ENCODE measurements around the gene OSBPL9.

OSBPL9 gene

GRCh38 chr1:51726051-51726450, 109.2 kb downstream of the OSBPL9 start:
- Histone ChIP-seq H3K9me2 (ENCODE audit: low read depth, low read length) (no peaks in the 10 kb centered on the region), H3K9ac (ENCODE audit: low read length) (no peak overlapping the region), H2AFZ (ENCODE audit: low read length) (no peak overlapping the region), H3K79me2 (ENCODE audit: insufficient read depth, low read length) (peaks cover 11% of the 10 kb centered on the region), H3K9me3 (ENCODE audit: low read length) (no peaks in the 10 kb centered on the region), H3K27ac (ENCODE audit: low read depth, low read length, poor library complexity, severe bottlenecking) (no peak overlapping the region), H3K4me3 (ENCODE audit: low read depth, low read length, poor library complexity, severe bottlenecking) (no peak overlapping the region), H3K4me1 (ENCODE audit: insufficient read depth, low read length, severe bottlenecking) (peaks cover 26% of the 10 kb centered on the region), H3K27me3 (ENCODE audit: insufficient read depth, low read length) (no peaks in the 10 kb centered on the region), H3F3A (ENCODE audit: insufficient read depth, low read length) (no peaks in the 10 kb centered on the region), H4K20me1 (ENCODE audit: insufficient read depth, low read length) (no peaks in the 10 kb centered on the region), H3K4me2 (ENCODE audit: low read length) (no peak overlapping the region), H3K36me3 (ENCODE audit: insufficient read depth, low read length) (no peaks in the 10 kb centered on the region)
- TF ChIP-seq CTCF (IDR thresholded peaks at IDR 0.05; ENCODE audit: low read length) (no peak), EZH2 (IDR thresholded peaks at IDR 0.05; ENCODE audit: borderline replicate concordance, low read length) (no peak)

DNA sequence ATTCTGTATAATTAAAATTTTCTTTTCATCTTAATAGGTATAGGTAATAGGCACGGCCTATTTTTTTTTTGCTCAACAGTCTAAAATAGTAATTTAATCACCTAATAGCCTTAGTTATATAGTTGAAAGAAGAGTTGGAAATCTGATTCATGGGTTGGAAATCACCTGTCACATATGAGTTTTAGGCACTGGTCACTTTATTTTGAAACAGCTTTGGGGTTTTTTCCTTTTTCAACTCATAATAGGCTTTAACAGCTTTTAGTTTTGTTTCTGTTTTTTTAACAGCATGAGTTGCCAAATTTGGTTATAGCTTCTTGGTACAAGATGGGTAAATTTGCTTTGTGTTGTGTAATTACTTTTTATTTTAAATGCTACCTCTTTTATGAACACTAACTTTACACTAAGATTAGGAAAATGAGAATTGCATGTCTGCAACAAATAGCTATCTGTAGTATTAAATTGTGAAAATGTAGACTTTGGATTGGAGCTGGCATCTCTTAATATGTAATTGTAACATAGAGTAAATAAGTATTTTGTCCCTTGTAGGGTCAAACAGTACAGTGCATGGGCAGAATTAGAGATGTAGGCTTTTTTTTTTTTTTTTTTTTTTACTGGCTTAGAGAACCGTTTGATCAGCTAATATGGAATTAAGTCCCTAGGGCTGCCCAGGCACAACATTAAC, 109.8 kb downstream of the OSBPL9 start:
- peaks cover 13% of the 10 kb centered on the region for H3K79me2 ChIP-seq (ENCODE audit: insufficient read depth, low read length)
- no peak overlapping the region for H3K27ac ChIP-seq (ENCODE audit: low read depth, low read length, poor library complexity, severe bottlenecking)
- no peaks in the 10 kb centered on the region for H3K36me3 ChIP-seq (ENCODE audit: insufficient read depth, low read length)
- no peak overlapping the region for H3K4me3 ChIP-seq (ENCODE audit: low read depth, low read length, poor library complexity, severe bottlenecking)
- peaks cover 33% of the 10 kb centered on the region for H3K4me1 ChIP-seq (ENCODE audit: insufficient read depth, low read length, severe bottlenecking)
- no peaks in the 10 kb centered on the region for H3K9me2 ChIP-seq (ENCODE audit: low read depth, low read length)
- no peak overlapping the region for H3K4me2 ChIP-seq (ENCODE audit: low read length)
- no peaks in the 10 kb centered on the region for H3F3A ChIP-seq (ENCODE audit: insufficient read depth, low read length)
- H4K20me1 ChIP-seq (ENCODE audit: insufficient read depth, low read length), result no peaks in the 10 kb centered on the region
- TF ChIP-seq CTCF (IDR thresholded peaks at IDR 0.05; ENCODE audit: low read length) (no peak), EZH2 (IDR thresholded peaks at IDR 0.05; ENCODE audit: borderline replicate concordance, low read length) (no peak)
- H3K9me3 ChIP-seq (ENCODE audit: low read length), result no peaks in the 10 kb centered on the region
- no peaks in the 10 kb centered on the region for H3K27me3 ChIP-seq (ENCODE audit: insufficient read depth, low read length)
- H3K9ac ChIP-seq (ENCODE audit: low read length), result no peak overlapping the region
- H2AFZ ChIP-seq (ENCODE audit: low read length), result no peak overlapping the region

- no peak for TF ChIP-seq CTCF (IDR thresholded peaks at IDR 0.05; ENCODE audit: low read length)
- no peak for TF ChIP-seq EZH2 (IDR thresholded peaks at IDR 0.05; ENCODE audit: borderline replicate concordance, low read length)
- Histone ChIP-seq H3K4me3 (ENCODE audit: low read depth, low read length, poor library complexity, severe bottlenecking) (no peak overlapping the region), H2AFZ (ENCODE audit: low read length) (no peak overlapping the region), H3K79me2 (ENCODE audit: insufficient read depth, low read length) (peaks cover 19% of the 10 kb centered on the region), H3K27me3 (ENCODE audit: insufficient read depth, low read length) (no peaks in the 10 kb centered on the region), H3K9me2 (ENCODE audit: low read depth, low read length) (no peaks in the 10 kb centered on the region), H3K9ac (ENCODE audit: low read length) (no peak overlapping the region), H3K9me3 (ENCODE audit: low read length) (no peaks in the 10 kb centered on the region), H3K36me3 (ENCODE audit: insufficient read depth, low read length) (no peaks in the 10 kb centered on the region), H4K20me1 (ENCODE audit: insufficient read depth, low read length) (no peaks in the 10 kb centered on the region), H3K4me1 (ENCODE audit: insufficient read depth, low read length, severe bottlenecking) (peaks cover 39% of the 10 kb centered on the region), H3K4me2 (ENCODE audit: low read length) (no peak overlapping the region), H3F3A (ENCODE audit: insufficient read depth, low read length) (no peaks in the 10 kb centered on the region), H3K27ac (ENCODE audit: low read depth, low read length, poor library complexity, severe bottlenecking) (no peak overlapping the region)
Observed at GRCh38 chr1:51727366-51727765, 110.5 kb downstream of the OSBPL9 start.

Measured in OCI-LY1 (cell line).